HG03565 (cell line): Measurements from ENCODE around the gene ELMO2.

ENCODE experiments used
- ATAC-seq: cut with Tn5 transposase; IDR thresholded peaks from one replicate; pipeline ENCODE4 v1.9.1; 2021; ENCODE audit warnings: mild to moderate bottlenecking, moderate library complexity; ENCODE audit not compliant: unreplicated experiment

ELMO2 gene, protein sequence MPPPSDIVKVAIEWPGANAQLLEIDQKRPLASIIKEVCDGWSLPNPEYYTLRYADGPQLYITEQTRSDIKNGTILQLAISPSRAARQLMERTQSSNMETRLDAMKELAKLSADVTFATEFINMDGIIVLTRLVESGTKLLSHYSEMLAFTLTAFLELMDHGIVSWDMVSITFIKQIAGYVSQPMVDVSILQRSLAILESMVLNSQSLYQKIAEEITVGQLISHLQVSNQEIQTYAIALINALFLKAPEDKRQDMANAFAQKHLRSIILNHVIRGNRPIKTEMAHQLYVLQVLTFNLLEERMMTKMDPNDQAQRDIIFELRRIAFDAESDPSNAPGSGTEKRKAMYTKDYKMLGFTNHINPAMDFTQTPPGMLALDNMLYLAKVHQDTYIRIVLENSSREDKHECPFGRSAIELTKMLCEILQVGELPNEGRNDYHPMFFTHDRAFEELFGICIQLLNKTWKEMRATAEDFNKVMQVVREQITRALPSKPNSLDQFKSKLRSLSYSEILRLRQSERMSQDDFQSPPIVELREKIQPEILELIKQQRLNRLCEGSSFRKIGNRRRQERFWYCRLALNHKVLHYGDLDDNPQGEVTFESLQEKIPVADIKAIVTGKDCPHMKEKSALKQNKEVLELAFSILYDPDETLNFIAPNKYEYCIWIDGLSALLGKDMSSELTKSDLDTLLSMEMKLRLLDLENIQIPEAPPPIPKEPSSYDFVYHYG

DNA sequence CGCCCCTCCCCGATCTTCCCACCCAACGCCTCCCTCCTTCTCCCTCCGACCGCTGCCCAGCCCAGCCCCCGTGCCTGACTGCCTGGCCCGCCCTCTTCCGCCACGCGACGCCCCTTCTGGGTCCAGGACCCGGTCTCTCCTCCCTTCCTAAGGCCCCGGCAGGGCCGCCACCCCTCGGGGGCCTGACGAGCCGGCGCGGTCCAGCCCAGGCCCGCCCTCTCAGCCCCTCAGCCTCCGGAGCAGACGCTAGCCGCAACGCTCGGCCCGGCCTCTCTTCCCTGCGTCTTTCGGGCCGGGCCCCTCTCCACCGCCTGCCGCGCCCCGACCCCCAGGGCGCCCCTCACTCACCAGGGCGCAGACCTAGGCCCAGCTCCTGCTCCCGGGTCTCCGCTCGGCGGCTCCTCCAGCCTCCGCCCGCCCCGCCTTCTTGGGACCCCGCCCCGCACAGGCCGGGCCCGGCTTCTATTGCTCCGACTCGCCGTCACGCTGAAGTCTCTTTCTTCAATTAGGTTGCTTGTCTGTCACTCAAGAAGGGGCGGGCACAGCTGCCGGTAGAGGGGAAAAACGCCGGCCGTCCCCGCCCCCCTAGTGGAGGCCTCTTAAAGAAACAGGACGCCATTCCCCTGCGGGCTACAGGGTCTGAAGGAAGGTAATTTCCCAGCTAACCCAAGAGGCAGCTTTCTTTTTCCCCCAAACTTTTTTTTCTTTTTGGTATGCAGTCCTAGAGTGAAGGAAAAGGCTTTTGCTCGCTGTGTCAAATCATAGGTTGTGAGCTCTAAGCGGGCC is at the start of gene ELMO2:
Gene ELMO2, minus strand, starts transcription at position 416 of the 786 bp plus-strand sequence. CDS start 12,133 bp downstream, outside the sequence.
- peak; percentile 78 for ATAC-seq

DNA sequence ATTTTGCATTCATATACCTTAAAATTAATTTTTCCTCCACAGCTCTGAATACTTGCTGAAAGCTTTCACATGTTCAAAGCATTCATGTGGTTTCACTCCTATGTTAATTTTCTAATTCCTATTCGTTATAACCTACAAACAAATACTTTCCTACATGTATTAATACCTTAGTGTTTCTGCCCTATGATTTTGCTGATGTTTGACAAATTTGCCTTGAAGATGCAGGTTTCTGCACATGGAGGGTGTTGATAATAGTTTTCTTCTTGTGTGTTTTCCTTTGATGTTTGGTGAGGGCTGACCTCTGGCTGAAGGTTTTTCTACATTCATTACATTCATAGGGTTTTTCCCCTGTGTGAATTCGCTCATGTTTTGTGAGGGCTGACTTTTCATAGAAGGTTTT is 49.3 kb upstream of the ELMO2 start:
- no peak for ATAC-seq

DNA sequence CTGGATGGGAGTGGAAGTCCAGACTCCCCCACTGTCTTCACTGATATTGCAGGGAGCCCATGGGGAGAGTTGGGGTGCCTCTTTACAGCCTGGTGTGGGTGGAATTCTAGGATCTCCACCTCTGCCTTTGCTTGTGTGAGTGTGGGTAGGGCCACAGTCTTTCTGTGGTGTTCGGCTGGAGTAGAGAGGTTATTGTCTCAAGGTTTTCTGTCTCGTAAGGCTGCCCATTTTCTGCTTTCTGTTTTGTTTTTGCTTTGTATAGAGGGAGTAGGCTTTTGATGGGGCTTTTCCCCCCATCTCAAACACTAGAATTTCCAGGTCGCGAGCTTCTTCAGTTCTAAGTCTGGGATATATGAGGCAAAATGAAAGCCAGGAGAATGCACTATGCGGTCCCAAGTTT is 40.4 kb upstream of the ELMO2 start:
- ATAC-seq, result no peak

DNA sequence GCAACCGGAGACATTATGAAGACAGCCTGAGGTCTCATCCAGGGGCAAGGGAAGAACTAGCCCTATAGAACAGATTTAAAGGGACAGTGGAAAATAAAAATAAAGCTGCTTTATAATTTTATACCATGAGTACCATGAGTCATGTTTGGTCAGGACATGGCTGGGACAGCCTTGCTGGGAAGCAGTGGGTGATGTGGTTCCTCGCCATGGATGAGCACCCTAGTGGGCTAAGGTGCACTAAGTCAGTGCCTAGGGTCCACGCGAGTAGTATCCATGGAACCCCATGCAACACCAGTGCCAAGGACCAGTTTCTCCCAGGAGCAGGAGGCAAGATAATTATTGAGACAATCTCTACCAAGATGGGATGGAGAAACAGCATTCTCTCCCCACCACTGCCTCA is 33.4 kb upstream of the ELMO2 start:
- ATAC-seq, result no peak

DNA sequence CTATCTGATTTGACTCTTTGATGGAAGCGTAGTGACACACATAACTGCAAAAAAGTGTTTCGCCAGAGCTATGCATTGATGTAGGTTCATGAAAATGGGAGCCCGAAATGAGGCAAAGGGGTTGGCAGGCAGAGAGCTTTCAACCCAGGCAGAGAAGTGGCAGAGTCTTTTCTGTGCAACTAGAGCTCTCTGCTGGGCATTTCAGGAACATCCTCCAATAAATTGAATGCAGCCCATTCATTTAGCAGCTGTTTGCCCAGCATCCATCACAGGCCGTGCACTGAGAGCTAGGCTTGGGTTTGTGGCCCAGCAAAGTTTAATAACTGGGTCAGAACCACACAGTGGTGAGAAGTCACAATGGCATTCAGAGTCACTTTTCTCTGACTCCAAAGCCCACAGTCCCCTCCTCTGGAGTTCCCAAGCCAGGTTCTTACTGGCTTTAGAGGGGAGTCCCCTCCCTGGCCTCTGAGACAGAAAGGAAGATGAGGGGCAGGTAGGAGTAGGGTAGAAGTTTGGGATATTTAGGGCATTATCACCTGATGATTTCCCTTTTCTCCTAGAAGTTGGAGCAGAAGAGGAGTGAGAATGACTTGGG is 31.8 kb upstream of the ELMO2 start:
- no peak for ATAC-seq

DNA sequence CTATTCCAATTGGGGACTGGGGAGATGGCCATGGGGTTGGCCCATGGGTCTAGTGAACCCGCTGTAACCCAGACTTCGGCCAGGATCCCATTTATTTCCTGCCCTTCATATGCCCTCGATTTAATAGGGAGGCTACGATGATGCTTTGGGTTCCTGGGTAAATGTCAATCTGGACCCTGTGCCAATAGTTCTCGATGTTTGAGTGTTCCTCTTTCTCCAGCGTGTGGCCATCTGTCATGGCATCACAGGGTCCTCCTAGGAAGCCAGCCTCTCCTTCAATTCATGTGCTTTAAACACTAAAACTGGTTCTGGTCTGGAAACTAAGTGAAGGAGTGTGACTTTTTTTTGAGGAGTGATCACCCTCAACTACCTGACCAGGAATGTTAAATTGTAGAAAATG is 28.7 kb upstream of the ELMO2 start:
- no peak for ATAC-seq

DNA sequence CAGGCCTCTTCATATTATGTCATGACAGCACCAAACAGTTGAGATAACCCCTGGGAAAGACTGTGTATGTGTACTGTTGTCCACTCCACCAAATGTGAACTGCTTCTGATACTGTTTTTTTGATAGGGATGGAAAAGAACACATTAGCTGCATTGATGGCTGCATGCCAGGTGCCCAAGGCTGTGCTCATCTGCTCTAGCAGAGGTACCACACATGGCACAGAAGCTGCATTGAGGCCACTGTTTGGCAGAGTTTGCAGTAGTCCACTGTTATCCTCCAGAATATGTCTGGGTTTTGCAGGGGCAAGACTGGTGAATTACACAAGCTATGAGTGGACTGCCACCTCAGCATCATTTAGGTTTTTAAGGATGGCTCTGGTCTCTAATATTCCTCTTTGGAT is 28.2 kb upstream of the ELMO2 start:
- ATAC-seq, result no peak

DNA sequence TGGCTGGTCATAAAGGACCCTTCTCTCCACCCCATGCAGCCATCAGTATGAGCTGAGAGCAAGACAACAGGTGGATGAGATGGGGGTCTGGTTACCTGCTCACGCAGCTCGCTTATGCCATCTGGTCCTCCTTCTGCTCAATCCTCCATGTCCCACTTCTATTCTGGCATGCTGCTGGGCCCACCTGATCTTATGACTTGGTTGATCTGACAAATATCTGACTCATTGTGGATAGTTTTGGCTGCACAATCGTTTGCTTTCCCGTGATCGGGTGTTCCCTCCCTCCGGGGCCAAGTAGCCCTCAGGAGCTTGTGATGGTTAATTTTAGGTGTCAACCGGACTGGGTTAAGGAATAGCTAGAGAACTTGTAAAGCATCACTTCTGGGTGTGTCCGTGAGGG is 26.6 kb upstream of the ELMO2 start:
- ATAC-seq, result no peak

DNA sequence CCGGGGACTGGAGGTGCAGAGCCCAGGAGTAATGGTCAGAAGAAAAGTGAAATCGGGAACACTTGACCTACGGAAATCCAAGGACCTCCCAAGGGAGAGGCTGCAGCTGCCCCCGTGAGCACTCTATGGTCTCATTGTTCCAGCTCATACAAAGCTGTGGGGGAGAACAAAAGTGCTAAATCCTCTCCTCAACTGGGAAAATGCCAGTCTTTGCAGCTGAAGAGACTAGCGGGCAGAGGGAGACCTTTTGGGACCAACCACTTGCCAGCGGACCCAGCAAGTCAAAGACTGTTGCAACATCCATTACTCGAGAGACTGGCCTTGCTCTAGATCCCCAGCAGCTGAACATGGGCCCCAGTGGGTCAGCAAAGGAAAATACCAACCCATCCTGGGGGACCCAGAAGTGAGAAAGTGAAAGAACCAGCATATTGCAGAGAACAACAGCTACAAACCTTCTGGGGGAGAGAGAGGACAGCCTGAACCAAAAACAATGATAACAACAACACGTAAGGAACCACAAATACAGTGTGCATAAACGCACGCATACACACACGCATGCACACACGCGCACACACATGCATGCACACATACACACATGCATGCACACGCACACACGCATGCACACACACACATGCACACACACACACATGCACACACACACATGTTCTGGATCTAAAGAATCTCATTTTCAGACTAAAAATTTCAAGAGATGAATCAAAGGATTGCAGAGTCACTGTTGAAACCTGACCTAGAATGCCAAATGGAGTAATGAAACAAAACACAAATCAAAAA is 24.7 kb upstream of the ELMO2 start:
- no peak for ATAC-seq

DNA sequence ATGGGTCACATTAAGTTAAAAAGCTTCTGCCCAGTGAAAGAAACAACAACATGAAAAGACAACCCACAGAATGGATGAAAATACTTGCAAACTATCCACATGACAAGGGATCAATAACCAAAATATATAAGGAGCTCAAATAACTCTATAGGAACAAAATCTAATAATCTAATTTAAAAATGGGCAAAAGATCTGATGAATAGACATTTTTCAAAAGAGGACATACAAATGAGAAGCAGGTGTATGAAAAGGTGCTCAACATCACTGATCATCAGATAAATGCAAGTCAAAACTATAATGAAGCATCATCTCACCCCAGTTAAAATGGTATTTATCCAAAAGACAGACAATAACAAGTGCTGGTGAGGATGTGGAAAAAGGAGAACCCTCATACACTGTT is 21.0 kb upstream of the ELMO2 start:
- ATAC-seq, result no peak

DNA sequence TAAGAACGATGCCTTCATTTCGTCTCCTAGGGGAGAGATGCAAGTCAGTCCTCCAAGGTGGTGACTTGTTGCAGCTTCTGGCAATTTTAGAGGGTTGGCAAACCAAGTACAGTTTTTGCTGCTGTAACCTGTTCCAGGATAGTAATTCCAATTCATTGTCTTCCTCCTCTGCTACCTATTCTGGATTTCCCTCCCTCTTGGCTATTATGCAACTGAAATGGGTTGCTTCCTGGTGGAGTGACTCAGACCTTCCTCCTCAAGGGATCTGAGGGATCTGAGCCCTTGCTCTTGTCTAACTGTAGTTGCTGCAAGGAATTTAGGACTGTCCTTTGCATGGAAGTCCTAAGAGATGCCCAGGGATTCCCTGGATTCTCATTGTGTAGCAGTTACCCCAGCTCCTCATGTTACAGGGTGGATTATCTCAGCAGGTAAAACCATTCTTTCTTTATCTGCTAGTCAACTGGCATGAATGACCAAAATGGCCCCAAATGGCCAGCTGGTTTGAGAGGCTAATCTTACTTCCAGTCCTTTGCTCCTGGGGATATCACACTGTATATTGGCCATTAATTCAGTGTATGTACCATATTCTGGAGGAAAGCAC is 17.6 kb upstream of the ELMO2 start:
- ATAC-seq, result no peak

DNA sequence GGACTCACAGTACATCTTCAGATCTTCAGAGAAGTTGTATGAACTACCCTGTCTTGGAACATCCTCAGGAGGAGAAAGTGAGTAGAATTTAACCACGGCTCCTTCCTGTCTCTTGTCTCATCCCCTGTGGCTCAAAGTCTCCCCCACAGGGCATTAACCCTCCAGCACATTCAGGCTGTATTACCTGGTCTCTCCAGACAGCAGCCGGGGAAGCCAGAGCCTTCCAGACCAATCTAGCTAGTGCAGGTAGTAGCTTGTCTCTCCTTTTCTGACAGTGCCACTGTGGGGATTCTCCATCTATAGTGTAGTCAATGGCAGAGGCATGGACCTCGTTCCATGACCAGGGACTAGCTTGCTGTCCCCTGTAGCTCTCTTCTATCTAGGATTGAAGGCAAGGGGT is 16.9 kb upstream of the ELMO2 start:
- no peak for ATAC-seq

DNA sequence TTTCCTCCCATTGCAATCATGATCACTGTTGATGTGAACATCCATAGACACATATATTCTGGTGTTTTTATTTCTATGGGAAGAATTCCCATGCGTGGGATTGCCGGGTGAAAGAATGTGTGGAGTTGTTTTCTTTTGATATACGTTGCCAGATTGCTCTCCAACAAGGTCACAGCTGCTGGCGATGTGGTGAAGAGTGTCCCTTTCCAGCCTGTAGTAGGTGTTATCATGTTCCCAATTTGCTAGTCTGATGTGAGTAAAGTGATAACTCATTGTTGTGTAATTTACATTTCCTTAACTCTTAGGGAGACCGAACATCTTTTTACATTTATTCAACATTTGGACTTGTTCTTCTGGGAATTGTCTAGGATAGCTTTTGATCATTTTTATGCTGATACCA is 14.5 kb upstream of the ELMO2 start:
- no peak for ATAC-seq

DNA sequence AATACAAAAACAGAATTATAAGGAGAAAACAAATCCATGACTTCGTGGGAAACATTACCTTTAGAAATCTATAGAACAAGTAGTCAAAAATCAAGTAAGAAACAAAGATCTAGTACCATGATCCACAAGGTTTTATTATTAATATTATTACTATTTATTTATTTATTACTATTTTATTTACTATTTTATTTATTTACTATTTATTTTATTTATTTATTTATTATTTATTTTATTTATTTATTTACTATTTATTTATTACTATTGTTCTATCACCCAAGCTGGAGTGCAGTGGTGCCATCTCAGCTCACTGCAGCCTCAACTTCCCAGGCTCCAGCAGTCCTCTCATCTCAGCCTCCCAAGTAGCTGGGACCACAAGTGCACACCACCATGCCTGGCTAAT is 13.5 kb upstream of the ELMO2 start:
- no peak for ATAC-seq

DNA sequence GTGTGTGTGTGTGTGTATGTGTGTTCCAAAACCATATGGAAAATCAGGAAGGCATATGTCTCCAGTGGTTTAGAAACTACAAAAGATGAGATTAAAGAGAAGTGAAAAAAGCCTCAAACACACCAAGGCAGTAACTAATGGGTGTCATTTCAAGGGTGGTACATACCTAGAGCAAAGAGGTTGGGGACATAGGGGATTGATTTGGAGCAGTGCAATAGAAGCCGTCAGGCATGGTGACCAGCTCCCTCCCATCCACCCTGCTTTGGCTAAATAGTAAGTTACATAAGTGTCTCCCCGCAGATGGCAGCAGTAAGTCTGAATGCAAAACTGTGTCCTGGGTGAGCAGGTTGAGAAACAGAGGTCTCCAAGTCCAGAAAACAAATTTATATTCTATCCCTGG is 10.4 kb upstream of the ELMO2 start:
- no peak for ATAC-seq

DNA sequence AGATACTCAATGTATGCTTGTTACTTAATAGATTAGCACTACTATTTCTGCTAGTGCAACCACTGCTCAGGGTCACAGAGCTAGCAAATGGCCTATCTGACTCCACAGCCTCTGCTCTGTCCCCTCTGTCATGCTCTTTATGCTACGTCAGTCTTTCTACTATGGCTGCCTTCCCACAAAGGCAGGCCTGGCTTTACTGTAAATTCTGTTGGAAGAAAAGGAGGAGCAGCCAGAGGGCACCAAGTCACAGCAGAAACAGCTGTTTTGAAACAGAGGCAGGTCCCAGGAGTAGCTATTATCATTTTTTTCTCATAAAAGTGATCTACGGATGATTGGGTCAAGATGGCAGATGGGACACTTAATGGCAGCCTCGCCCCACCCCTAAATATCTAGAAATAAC is 10.0 kb upstream of the ELMO2 start:
- ATAC-seq, result no peak

DNA sequence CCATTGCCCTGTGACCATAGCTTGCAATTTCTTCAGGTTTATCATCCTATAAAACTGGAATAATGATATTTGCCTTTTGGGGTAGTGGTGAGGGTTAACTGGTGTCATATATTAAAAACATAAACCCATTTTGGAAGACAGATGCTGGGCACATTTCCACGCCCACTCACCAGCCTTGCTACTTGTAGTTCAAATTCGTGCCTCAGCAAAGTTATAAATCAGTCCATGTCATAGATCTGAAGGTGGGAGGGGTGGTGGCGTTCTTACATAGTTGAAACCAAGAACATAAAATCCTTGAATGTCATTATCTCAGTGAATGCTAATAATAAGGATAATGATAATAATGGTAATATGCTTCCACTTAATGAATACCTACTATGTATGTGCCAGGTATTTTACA is 9.4 kb upstream of the ELMO2 start:
- ATAC-seq, result no peak

DNA sequence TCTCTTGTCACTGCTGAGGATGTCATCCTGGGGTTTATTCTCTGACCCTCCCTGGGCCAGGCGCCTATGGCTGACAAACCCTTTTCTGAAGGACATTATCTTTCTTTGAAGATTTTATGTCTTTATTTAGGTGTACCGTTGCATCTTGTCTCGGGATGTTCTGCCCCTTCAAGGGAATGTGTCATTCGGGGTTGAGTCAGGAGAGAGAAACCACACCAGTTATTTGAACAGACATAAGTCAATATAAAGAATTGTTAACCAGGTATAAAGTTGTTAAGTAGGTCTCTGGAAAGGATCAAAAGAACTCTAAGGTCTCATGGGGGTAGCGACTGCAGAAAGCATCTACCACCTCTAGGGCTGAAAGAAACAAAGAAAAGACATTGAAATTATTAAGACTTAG is 8.2 kb upstream of the ELMO2 start:
- no peak for ATAC-seq

DNA sequence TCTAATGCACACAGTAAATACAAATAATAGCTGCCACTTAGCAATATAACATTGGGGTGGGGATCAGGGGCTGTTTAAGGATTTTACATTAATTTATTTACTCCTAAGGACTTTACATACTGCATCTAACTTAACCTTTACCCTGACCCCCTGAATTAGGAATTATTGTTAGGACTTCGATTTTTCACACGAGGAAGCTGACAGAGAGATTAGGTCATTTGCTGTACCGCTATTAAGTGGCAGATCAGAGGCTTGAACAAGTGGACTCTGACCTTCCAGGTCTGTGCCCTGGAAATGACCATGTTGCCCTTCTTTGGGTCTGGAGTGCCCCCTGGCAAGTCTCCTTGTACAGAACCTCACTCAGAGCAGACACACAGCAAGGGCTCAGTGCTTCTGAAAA is 5.2 kb upstream of the ELMO2 start:
- ATAC-seq, result no peak

DNA sequence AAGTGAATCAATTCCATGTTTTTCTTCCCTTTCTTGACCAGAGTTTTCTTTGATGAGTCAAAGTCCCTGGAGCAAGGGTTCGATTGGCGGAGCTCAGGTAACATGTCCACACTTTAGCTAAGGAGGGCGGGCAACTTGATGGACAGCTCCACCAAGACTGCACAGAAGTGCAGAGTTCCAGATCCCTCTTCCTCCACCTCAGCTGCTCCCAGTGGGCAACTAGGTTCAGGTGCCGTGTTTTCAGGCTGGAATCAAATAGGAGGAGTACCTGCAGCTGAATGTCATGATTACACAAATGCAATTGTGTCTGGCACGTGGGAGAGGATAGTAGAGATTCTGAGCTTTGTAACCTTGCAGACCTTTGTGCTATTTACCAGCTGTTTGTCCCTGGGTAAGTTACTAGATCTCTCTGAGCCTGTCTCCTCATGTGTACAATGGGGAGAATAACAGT is 1.9 kb upstream of the ELMO2 start:
- no peak for ATAC-seq
